ENCODE measurements around the gene TRABD2B.

DNA sequence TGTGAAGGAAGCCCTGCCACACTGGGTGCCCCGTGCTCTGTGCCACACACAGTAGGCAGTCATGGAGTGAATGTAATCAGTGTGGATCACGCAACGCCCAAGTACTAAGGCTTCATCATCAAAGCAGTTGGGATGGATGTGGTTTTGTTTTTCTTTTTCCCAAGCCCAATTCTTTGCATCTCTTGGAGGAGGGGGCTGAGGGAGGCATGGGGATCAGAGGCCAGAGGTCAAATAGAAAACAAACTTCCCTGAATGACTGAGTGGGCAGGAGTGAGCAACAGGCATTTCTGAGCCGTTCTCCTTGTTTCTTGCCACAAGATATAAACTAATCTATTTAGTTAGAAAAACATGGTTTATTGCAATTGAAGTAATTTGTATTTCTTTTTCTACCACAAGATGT lies 85.3 kb downstream of the TRABD2B start:
- TF ChIP-seq, protein P1, sequence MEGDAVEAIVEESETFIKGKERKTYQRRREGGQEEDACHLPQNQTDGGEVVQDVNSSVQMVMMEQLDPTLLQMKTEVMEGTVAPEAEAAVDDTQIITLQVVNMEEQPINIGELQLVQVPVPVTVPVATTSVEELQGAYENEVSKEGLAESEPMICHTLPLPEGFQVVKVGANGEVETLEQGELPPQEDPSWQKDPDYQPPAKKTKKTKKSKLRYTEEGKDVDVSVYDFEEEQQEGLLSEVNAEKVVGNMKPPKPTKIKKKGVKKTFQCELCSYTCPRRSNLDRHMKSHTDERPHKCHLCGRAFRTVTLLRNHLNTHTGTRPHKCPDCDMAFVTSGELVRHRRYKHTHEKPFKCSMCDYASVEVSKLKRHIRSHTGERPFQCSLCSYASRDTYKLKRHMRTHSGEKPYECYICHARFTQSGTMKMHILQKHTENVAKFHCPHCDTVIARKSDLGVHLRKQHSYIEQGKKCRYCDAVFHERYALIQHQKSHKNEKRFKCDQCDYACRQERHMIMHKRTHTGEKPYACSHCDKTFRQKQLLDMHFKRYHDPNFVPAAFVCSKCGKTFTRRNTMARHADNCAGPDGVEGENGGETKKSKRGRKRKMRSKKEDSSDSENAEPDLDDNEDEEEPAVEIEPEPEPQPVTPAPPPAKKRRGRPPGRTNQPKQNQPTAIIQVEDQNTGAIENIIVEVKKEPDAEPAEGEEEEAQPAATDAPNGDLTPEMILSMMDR (IDR thresholded peaks at IDR 0.05) = no peak
- no peak for TF ChIP-seq POLR2A (IDR thresholded peaks at IDR 0.05)
